ENCODE data around the gene TBC1D30. TPM values are rescaled to one million over a fixed set of nuclear protein-coding genes. Genes with fewer than 3 reads are reported as not detected.

Gene TBC1D30
- total and polyA plus RNA-seq, 9 donors, result 1.1 to 5.2 (median 2.6) TPM

GRCh38 chr12:64903479-64904152 is 79.2 kb downstream of the TBC1D30 start:
- no peak for DNase-seq
- Histone ChIP-seq H3K9me3 (no peaks in the 10 kb centered on the region), H3K4me1 (ENCODE audit: insufficient read depth) (no peaks in the 10 kb centered on the region), H3K4me3 (no peak overlapping the region), H3K27ac (no peak overlapping the region), H3K27me3 (no peaks in the 10 kb centered on the region), H3K36me3 (no peaks in the 10 kb centered on the region)
- 34 to 38% (median 36%) methylated on average over 5 of the region's 5 CpGs for WGBS, 3 donors
- intact Hi-C loops (cut with DNase I), result no loop called here
- no peak for TF ChIP-seq EP300 (IDR thresholded peaks at IDR 0.05)
- TF ChIP-seq POLR2A (IDR thresholded peaks at IDR 0.05), result no peak
- TF ChIP-seq, protein P1, sequence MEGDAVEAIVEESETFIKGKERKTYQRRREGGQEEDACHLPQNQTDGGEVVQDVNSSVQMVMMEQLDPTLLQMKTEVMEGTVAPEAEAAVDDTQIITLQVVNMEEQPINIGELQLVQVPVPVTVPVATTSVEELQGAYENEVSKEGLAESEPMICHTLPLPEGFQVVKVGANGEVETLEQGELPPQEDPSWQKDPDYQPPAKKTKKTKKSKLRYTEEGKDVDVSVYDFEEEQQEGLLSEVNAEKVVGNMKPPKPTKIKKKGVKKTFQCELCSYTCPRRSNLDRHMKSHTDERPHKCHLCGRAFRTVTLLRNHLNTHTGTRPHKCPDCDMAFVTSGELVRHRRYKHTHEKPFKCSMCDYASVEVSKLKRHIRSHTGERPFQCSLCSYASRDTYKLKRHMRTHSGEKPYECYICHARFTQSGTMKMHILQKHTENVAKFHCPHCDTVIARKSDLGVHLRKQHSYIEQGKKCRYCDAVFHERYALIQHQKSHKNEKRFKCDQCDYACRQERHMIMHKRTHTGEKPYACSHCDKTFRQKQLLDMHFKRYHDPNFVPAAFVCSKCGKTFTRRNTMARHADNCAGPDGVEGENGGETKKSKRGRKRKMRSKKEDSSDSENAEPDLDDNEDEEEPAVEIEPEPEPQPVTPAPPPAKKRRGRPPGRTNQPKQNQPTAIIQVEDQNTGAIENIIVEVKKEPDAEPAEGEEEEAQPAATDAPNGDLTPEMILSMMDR (IDR thresholded peaks at IDR 0.05), result no peak

GRCh38 chr12:64907097-64907496 is 82.7 kb downstream of the TBC1D30 start:
- Histone ChIP-seq H3K27ac (no peak overlapping the region), H3K4me1 (ENCODE audit: insufficient read depth) (no peaks in the 10 kb centered on the region), H3K27me3 (no peaks in the 10 kb centered on the region), H3K9me3 (no peaks in the 10 kb centered on the region), H3K36me3 (no peaks in the 10 kb centered on the region), H3K4me3 (no peak overlapping the region)
- no peak for DNase-seq
- intact Hi-C loops (cut with DNase I), result no loop called here
- 88 to 90% (median 89%) methylated on average over 3 of the region's 3 CpGs for WGBS, 3 donors
- TF ChIP-seq, protein P1 (IDR thresholded peaks at IDR 0.05), result no peak
- no peak for TF ChIP-seq POLR2A (IDR thresholded peaks at IDR 0.05)
- TF ChIP-seq EP300 (IDR thresholded peaks at IDR 0.05), result no peak

GRCh38 chr12:64909124-64909523 is 84.7 kb downstream of the TBC1D30 start:
- no peak for DNase-seq
- WGBS, 3 donors, result 28 to 35% (median 29%) methylated on average over 6 of the region's 6 CpGs
- Histone ChIP-seq H3K27me3 (no peaks in the 10 kb centered on the region), H3K36me3 (no peaks in the 10 kb centered on the region), H3K4me1 (ENCODE audit: insufficient read depth) (peaks cover 2% of the 10 kb centered on the region), H3K4me3 (no peak overlapping the region), H3K27ac (no peak overlapping the region), H3K9me3 (no peaks in the 10 kb centered on the region)
- TF ChIP-seq POLR2A (IDR thresholded peaks at IDR 0.05), result no peak
- TF ChIP-seq, protein P1 (IDR thresholded peaks at IDR 0.05), result no peak
- no peak for TF ChIP-seq EP300 (IDR thresholded peaks at IDR 0.05)
- intact Hi-C loops (cut with DNase I), result no loop called here

DNA sequence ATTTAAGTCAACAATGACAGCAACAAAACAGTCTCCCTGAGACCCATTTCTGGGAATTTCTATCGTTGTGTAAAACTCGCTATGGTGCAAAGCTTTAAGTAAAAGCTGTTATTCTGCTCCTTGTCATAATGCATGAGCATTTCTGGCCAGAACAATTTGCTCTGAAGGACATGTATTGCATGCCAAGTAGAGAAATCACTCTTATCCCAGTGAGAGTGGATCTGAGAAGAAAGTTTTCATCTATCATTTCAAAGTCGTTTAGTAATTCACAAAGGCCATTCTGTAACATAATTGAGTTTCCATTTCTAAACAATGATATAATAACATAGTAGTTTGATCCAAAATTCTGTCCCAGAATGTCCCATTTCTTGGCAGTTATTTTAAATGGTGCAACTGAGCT is 86.6 kb downstream of the TBC1D30 start:
- DNase-seq, result no peak
- TF ChIP-seq, protein P1 (IDR thresholded peaks at IDR 0.05), result no peak
- TF ChIP-seq EP300 (IDR thresholded peaks at IDR 0.05) (no peak), POLR2A (IDR thresholded peaks at IDR 0.05) (no peak)
- Histone ChIP-seq H3K36me3 (no peaks in the 10 kb centered on the region), H3K27me3 (no peaks in the 10 kb centered on the region), H3K9me3 (no peaks in the 10 kb centered on the region), H3K4me1 (ENCODE audit: insufficient read depth) (peaks cover 2% of the 10 kb centered on the region), H3K4me3 (no peak overlapping the region), H3K27ac (no peak overlapping the region)
- intact Hi-C loops (cut with DNase I), result loop anchor here in 1 of 4 donors (5.0 kb wide), 1 partner anchor 1794 kb away; no protein-coding TSS in a partner anchor
- WGBS, 3 donors, result 42 to 49% (median 49%) methylated on average over 3 of the region's 3 CpGs
